ENCODE data around the gene CTNNA3.
"Not testable (repeated sequence)": the region's sequence is repeated elsewhere in the genome, so short reads cannot be mapped to it uniquely, and the experiment has no call there.

CTNNA3 gene

DNA sequence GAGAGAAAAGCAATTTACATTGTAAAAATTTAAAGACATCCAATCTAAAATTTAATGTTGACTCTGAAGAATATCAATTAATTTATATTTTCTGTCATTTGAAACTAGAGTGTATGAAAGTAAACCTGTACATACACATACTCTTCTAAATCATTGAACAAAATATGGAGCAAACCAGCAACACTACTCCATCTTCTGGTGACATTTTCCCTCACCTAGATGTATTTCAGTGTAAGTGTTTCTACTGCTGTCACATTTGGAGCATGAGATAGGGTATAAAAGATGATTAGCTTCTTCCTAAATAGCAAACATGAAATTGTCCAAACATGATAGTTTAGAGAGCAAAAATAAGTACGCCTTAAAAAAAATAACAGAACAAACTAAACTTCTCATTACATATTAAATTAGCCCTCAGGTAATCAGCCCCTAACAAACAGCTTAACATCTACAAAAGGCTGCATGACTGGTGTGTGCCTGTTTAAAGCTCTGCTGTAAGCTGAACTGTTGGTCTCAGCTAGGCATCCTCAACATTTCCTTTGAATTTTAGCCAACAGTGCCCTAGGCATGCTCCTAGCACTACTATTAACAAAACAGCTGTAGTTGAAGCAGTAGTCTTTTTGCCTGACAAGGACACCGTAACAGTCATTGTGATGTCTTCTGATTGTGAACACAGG lies 189.8 kb downstream of the CTNNA3 start:
- DNase-seq (ENCODE audit: low read depth, low spot score): no peak

DNA sequence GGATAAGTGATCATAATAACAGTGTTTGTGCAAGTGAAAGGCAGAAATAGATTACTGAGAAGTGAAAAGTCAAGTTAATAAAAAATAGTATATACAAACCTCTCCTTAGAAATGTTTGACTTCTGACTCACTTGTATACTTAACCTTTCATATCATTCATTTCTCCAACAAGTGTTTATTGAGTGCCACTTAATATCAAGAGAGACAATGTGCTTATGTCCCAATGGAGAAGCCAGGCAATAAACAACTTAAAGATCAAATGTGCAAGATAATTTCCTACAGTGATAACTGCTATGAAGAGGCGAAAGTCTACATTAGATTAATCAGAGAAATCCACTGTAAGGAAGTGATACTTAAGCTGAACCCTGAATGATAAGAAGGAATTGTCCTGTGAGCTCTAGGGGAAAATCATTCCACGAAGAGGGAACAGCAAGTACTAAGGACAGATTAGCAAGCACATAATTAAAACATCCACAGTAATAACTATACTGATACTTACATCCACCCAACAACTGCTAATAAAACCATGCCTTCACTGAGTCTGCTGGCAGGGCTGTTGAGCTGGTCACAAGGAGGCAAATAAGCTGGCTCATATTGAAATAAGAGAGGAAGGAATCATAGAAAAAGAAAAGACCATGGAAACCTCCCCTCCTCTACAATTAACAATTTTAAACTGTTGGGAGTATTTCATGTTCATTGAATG lies 203.5 kb downstream of the CTNNA3 start:
- no peak for DNase-seq (ENCODE audit: low read depth, low spot score)

DNA sequence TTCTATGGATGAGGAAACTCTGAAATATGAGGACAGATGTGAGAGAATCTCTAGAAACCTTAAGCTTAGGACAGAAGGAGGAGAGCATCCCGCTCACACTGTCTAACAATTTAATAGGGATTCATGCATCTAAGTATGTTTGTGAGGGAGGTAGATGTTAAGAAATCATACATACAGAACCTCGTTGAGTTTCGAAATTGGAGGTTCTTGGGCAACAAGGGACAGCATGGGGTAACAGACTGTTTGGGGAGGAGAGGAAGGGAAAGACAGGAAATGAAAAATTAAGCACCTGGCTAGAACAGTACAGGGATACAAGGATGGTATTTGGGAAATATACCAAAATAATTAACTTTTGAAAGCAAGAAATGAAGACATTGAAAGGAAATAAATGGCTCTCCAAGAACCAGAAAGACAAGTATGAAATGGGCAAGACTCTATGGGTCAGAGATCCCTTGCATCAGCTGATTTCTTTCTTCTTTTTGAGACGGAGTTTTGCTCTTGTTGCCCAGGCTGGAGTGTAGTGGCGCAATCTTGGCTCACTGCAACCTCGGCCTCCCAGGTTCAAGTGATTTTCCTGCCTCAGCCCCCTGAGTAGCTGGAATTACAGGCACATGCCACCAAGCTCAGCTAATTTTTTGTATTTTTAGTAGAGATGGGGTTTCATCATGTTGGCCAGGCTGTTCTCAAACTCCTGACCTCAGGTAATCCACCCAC lies 207.9 kb downstream of the CTNNA3 start:
- DNase-seq (ENCODE audit: low read depth, low spot score): no peak

DNA sequence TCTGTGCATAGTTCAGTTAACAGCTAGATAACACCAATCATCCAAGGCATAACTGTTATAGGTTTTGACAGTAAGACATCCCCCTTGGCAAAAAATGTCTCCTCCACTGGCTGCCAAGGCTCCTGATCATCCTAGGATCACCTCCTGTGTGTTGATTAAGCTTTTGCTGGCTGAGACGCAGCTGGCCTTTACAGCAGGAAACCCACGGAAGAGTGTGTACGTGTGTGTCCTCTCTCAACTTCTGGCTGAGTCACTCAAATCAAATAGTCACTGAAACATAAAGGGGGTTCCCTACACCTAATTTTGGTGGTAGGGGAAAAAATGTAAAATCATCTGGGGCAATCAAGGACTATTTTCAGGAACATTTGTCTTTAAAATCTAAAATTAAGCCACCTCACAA lies 208.8 kb downstream of the CTNNA3 start:
- DNase-seq (ENCODE audit: low read depth, low spot score): no peak

- no peak for DNase-seq (ENCODE audit: low read depth, low spot score)
These were observed 218.1 kb downstream of the CTNNA3 start for GRCh38 chr10:67477868-67478267.

DNA sequence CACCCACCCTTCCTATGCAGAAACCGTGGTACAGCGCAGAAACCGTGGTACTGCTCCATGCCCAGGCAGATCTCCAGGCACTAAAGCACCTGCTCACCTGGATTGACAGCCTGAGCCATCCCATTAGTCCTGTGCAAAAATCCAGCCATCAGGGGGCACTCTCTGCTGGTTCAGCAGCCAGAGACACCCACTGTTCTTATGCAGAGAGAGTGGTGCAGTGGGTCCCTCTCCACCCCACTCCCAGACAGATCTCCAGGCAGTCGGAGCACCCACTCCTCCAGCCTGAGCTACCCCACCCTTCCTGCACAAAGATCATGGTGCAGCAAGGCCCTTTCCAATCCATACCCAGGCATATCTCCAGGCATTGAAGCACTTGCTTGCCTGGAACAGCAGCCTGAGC lies 219.8 kb downstream of the CTNNA3 start:
- no peak for DNase-seq (ENCODE audit: low read depth, low spot score)

DNA sequence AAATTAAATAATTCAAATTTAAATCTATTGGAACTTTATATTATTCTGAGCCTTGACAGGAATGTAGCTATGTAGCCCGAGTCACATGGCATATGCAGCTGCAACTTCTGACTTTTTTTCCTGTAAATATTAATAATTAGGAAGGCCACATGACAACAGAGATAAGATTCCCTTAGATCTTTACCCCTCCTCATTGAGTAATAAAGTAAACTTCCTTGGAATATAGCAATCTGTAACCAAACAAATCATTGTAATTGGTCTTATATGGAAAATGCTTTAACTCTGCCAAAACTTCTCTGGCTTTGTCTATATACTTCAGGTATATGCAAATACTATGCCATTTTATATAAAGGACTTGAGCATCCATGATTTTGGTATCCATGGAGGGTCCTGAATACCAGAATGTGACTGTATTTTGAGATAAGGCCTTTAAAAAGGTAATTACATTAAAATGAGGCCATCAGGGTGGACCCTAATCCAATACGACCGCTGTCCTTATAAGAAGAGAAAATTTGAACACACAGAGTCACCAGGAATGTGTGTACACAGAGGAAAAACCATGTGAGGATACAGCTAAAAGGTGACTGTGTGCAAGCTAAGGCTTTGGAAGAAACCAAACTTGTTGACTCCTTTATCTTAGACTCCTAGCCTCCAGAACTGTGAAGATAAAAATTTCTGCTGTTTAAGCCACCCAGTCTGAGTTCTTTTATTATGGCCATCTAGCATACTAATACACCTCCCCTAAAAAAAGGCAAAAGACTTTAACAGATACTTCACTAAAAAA lies 222.0 kb downstream of the CTNNA3 start:
- DNase-seq (ENCODE audit: low read depth, low spot score): no peak

DNA sequence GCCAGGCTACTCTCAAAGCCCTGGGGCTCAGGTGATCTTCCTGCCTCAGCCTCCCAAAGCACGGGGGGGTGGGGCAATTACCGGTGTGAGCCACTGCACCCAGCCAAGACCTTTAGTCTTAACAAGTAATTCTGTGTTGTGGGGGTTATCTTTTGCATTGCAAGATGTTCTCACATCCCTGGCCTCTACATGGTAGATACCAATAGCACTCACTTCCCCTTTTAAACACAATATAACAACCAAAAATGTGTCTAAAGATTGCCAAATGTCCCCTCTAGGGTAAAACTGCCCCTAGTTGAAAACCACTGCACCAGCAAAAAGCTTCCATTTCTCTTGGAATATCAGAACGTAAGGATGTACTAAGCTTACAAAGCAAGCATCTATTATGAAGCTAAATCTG lies 225.0 kb downstream of the CTNNA3 start:
- no peak for DNase-seq (ENCODE audit: low read depth, low spot score)

- DNase-seq (ENCODE audit: low read depth, low spot score): no peak
These were observed 231.7 kb downstream of the CTNNA3 start for GRCh38 chr10:67464278-67464677.

DNA sequence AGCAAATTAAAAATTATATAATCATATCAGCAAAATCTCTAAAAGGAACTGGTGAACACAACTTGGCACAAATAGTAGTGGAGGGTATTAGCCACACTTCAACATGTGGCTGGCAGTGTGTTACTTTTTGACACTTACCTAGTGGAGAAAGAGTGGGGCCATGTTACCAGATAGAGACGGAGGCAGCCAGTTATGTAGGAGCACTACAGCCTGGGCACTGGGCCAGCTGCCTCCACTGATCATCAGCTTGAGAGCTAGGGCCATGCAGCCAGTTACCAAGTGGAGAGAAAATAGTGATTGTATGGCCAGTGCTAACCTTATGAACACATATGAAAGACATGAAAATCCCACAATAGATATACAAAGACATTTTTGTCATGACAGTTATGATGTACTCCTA lies 243.1 kb downstream of the CTNNA3 start:
- DNase-seq (ENCODE audit: low read depth, low spot score): no peak

- DNase-seq (ENCODE audit: low read depth, low spot score): no peak
These were observed 257.2 kb downstream of the CTNNA3 start for GRCh38 chr10:67438605-67439304.

- DNase-seq (ENCODE audit: low read depth, low spot score): no peak
These were observed 262.7 kb downstream of the CTNNA3 start for GRCh38 chr10:67433276-67433675.

- no peak for DNase-seq (ENCODE audit: low read depth, low spot score)
These were observed 293.4 kb downstream of the CTNNA3 start for GRCh38 chr10:67402620-67403019.

GRCh38 chr10:67401711-67402110 lies 294.3 kb downstream of the CTNNA3 start:
- DNase-seq (ENCODE audit: low read depth, low spot score): no peak

- not testable (repeated sequence) for DNase-seq (ENCODE audit: low read depth, low spot score)
These were observed 309.0 kb downstream of the CTNNA3 start for GRCh38 chr10:67386841-67387533.

- no peak for DNase-seq (ENCODE audit: low read depth, low spot score)
These were observed 309.7 kb downstream of the CTNNA3 start for GRCh38 chr10:67386260-67386659.

DNA sequence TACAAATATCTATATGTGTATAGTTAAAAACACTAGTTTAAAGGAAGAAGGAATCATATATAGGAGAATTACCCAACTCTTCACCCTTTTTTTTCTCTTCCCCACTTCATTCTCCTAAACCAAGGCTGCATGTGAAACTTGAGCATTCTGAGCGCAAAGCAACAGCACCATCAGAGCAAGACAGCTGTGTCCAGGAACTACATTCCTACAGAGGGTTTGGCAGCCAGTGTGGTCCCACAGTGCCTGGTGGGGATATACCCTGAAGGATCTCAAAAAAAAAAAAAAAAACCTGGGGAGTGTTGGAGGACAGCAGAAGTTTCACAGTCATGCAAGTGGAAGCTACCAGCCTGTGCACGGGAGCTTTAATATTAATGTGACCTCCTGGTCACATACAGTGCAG lies 310.4 kb downstream of the CTNNA3 start:
- DNase-seq (ENCODE audit: low read depth, low spot score): no peak

DNA sequence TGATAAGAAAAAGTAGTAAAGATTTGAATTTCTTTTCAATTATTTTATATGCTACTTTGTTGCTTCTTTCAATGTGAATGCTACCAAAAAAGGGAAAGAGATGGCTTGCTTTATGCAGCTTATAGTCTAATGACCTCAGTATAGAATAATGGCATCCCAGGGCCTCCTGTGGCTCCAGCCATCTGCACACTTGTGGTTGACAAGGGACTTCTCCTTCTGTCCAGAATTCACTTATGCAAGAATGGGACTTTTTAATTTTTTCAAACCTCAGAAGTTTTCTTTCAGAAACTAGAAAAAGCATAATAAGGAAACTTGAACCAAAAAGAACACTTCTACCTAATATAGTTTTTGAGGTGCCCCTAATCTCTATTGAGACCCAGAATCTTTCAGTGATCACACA lies 310.9 kb downstream of the CTNNA3 start:
- DNase-seq (ENCODE audit: low read depth, low spot score): no peak

DNA sequence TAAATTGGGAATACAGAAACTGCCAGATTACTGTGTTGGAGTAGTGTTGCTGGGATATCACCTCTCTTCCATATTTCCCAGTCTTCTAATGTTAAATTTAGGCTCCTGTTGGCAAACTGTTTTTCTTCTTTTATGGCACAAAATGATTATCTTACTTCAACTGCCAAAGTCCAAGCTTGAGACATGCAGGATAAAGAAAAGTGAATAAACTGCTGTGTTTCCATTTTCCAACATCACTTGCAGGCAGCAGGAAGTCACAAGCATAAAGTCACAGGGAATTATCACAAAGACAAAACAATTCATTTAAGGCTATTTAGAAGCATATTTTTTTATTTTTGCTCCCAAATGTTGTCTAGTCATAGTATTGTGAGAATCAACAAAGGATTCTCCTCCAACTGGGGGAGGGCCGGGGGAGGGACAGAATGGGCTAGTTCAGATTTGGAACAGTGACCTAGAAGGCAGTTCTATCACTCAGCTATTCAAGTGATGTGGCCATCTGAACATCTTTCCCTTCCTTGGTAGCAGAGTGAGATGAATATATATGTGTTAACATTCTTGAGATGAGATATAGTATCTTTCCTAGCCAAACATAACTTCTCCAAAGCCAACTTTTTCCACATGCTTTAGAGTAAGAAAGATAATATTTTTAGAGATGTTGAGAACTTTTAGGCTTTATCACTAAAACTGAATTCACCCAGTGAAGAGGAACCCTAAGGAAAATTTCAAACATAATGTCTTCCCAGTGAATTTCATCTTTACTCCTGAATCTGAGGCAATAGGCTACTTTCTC lies 364.7 kb downstream of the CTNNA3 start:
- DNase-seq (ENCODE audit: low read depth, low spot score): no peak
